Liver (tissue), 3 donors: ENCODE data around the gene PELI2.

Experiments
- HNF4A ChIP-seq, 2 donors: conservative IDR thresholded peaks; 2 replicates each; pipeline ENCODE4 v1.6.1; 2016; ENCODE audit warnings: antibody characterized with exemption in 2 of 2, mild to moderate bottlenecking in 2 of 2
- TF ChIP-seq, protein P1 (sequence below): IDR thresholded peaks from 2 replicates; pipeline ENCODE4 v1.6.1; 2016; ENCODE audit warnings: antibody characterized with exemption, mild to moderate bottlenecking
- TF ChIP-seq, protein P2 (sequence below): fragments of 150-350 bp; IDR thresholded peaks from 2 replicates; pipeline ENCODE4 v1.5.1; 2017; ENCODE audit warnings: improper control_type of control experiment, low read depth, low read length; ENCODE audit not compliant: missing input control
- donor health status: healthy.
- donor health status: healthy.

DNA sequence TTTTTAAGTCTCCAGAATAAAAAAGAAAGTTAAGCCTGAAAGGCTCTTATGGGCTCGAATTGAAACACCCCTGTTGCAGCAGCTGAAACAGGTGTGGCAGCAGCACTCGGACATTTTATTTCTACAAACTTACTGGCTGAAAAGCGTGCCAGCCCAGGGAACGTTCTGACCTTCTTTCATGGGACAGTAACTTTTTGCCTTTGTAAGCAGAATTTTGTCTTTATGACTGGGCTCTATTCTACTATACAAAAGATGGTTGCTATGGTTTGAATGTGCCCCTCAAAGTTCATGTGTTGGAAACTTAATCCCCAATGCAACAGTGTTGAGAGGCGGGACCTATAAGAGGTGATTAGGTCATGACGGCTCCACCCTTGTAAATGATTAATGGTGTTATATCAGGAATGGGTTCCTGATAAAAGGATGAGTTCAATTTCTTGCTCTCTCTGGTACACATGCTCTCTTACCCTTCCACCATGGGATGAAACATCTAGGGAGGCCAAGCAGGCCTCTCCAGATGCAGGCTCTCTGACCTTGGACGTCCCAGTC lies 52.7 kb downstream of the PELI2 start:
- TF ChIP-seq, protein P1, sequence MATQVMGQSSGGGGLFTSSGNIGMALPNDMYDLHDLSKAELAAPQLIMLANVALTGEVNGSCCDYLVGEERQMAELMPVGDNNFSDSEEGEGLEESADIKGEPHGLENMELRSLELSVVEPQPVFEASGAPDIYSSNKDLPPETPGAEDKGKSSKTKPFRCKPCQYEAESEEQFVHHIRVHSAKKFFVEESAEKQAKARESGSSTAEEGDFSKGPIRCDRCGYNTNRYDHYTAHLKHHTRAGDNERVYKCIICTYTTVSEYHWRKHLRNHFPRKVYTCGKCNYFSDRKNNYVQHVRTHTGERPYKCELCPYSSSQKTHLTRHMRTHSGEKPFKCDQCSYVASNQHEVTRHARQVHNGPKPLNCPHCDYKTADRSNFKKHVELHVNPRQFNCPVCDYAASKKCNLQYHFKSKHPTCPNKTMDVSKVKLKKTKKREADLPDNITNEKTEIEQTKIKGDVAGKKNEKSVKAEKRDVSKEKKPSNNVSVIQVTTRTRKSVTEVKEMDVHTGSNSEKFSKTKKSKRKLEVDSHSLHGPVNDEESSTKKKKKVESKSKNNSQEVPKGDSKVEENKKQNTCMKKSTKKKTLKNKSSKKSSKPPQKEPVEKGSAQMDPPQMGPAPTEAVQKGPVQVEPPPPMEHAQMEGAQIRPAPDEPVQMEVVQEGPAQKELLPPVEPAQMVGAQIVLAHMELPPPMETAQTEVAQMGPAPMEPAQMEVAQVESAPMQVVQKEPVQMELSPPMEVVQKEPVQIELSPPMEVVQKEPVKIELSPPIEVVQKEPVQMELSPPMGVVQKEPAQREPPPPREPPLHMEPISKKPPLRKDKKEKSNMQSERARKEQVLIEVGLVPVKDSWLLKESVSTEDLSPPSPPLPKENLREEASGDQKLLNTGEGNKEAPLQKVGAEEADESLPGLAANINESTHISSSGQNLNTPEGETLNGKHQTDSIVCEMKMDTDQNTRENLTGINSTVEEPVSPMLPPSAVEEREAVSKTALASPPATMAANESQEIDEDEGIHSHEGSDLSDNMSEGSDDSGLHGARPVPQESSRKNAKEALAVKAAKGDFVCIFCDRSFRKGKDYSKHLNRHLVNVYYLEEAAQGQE, result no peak
- TF ChIP-seq HNF4A (conservative IDR thresholded peaks at IDR 0.05), result no peak
- TF ChIP-seq, protein P2, sequence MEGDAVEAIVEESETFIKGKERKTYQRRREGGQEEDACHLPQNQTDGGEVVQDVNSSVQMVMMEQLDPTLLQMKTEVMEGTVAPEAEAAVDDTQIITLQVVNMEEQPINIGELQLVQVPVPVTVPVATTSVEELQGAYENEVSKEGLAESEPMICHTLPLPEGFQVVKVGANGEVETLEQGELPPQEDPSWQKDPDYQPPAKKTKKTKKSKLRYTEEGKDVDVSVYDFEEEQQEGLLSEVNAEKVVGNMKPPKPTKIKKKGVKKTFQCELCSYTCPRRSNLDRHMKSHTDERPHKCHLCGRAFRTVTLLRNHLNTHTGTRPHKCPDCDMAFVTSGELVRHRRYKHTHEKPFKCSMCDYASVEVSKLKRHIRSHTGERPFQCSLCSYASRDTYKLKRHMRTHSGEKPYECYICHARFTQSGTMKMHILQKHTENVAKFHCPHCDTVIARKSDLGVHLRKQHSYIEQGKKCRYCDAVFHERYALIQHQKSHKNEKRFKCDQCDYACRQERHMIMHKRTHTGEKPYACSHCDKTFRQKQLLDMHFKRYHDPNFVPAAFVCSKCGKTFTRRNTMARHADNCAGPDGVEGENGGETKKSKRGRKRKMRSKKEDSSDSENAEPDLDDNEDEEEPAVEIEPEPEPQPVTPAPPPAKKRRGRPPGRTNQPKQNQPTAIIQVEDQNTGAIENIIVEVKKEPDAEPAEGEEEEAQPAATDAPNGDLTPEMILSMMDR, result no peak
